ENCODE results near the gene NPAS3.

DNA sequence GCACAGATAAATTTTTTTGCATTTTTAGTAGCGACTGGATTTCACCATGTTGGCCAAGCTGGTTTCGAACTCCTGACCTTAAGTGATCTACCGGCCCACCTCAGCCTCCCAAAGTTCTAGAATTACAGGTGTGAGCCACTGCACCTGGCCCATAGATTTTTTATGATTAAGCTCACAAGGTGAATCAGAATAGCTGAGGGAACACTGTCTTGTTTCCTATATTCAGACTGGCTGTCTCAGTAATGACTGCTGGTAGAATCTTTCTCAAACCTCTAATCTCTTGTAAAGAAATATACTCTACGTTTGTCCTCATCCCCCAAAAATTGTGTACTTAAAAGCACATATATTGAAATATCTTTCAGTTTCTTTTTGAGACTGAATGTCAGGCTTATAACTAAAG lies 650.1 kb downstream of the NPAS3 start:
- no peak for TF ChIP-seq CTCF (IDR thresholded peaks at IDR 0.05)
- no peak for TF ChIP-seq POLR2A (IDR thresholded peaks at IDR 0.05)
